HFF-Myc (cell line): ENCODE measurements around the gene PIWIL4.
A peak's percentile ranks its signal among the peaks of the same experiment; 100 is the strongest.

ENCODE experiments used
- DNase-seq: peaks from one replicate; pipeline ENCODE4 v3.0.0-alpha.2; 2011; ENCODE audit warnings: low read depth; ENCODE audit errors: extremely low read depth
- H3K4me3 ChIP-seq: replicated peaks from 2 replicates; pipeline ENCODE4 v1.5.1; 2011; ENCODE audit warnings: low read depth, mild to moderate bottlenecking, control low read depth, low read length
- CTCF ChIP-seq: IDR thresholded peaks from 2 replicates; pipeline ENCODE4 v1.5.1; 2012; ENCODE audit warnings: mild to moderate bottlenecking, low read depth, low read length, control low read depth; ENCODE audit errors: missing control alignments

The PIWIL4 gene

GRCh38 chr11:94593030-94593429 lies 25.9 kb downstream of the PIWIL4 start:
- no peak for DNase-seq
- H3K4me3 ChIP-seq: no peak overlapping the region
- TF ChIP-seq CTCF: no peak

GRCh38 chr11:94595076-94595475 lies 27.9 kb downstream of the PIWIL4 start:
- no peak for DNase-seq
- H3K4me3 ChIP-seq: no peak overlapping the region
- no peak for TF ChIP-seq CTCF

- no peak for TF ChIP-seq CTCF
- H3K4me3 ChIP-seq: no peak overlapping the region
These were observed 30.7 kb downstream of the PIWIL4 start for GRCh38 chr11:94597896-94598295.

GRCh38 chr11:94599510-94599909 lies 32.3 kb downstream of the PIWIL4 start:
- no peak overlapping the region for H3K4me3 ChIP-seq
- no peak for TF ChIP-seq CTCF
- no peak for DNase-seq

More at GRCh38 chr11:94597896-94598295, 30.7 kb downstream of the PIWIL4 start:
- DNase-seq: no peak

- H3K4me3 ChIP-seq: no peak overlapping the region
- TF ChIP-seq CTCF: peak; percentile 59
- peak; percentile 39 for DNase-seq
These were observed 35.5 kb downstream of the PIWIL4 start for GRCh38 chr11:94602430-94603372.

- no peak for TF ChIP-seq CTCF
- no peak for DNase-seq
- H3K4me3 ChIP-seq: no peak overlapping the region
These were observed 36.4 kb downstream of the PIWIL4 start for GRCh38 chr11:94603587-94603986.
